Ectodermal cell (in vitro differentiated cells): ENCODE data around the gene HIPK2.

ENCODE experiments used
- H3K27ac ChIP-seq: 2 replicates; pipeline ENCODE4 v1.7.0; 2013; ENCODE audit warnings: mild to moderate bottlenecking, low read depth, low read length; ENCODE audit not compliant: insufficient read depth, poor library complexity, severe bottlenecking
- H3K27me3 ChIP-seq: 2 replicates; pipeline ENCODE4 v1.7.0; 2013; ENCODE audit warnings: mild to moderate bottlenecking, low read length; ENCODE audit not compliant: insufficient read depth, control insufficient read depth, poor library complexity, severe bottlenecking
- H3K36me3 ChIP-seq: one replicate; pipeline ENCODE4 v1.7.0; 2013; ENCODE audit warnings: low read length; ENCODE audit not compliant: control insufficient read depth, insufficient read depth
- H3K4me1 ChIP-seq: one replicate; pipeline ENCODE4 v1.7.0; 2013; ENCODE audit warnings: low read length; ENCODE audit not compliant: control insufficient read depth, insufficient read depth
- H3K4me3 ChIP-seq: 2 replicates; pipeline ENCODE4 v1.7.0; 2013; ENCODE audit warnings: low read depth, low read length, control low read depth; ENCODE audit not compliant: insufficient read depth
- H3K9me3 ChIP-seq: 2 replicates; pipeline ENCODE4 v1.7.0; 2013; ENCODE audit warnings: mild to moderate bottlenecking, low read length, moderate library complexity; ENCODE audit not compliant: control insufficient read depth
- WGBS, 2 experiments: methylation state at CpG; one replicate each; pipeline ENCODE4 v1.1.7; 2013; ENCODE audit warnings: missing lambda C conversion rate in 2 of 2; 5-methylcytosine and 5-hydroxymethylcytosine counted together

Gene HIPK2

GRCh38 chr7:139745678-139746143 lies 32.1 kb downstream of the HIPK2 start:
- Histone ChIP-seq H3K27me3 (no peaks in the 10 kb centered on the region), H3K36me3 (no peaks in the 10 kb centered on the region), H3K4me3 (no peak overlapping the region), H3K9me3 (no peaks in the 10 kb centered on the region), H3K27ac (no peak overlapping the region), H3K4me1 (peaks cover 25% of the 10 kb centered on the region)
- 23% methylated on average over 6 of the region's 6 CpGs for WGBS, 2 experiments

GRCh38 chr7:139744768-139745677 lies 32.8 kb downstream of the HIPK2 start:
- WGBS, 2 experiments, result 77 to 79% methylated on average over 18 of the region's 18 CpGs
- Histone ChIP-seq H3K4me1 (peaks cover 25% of the 10 kb centered on the region), H3K36me3 (no peaks in the 10 kb centered on the region), H3K9me3 (no peaks in the 10 kb centered on the region), H3K27ac (no peak overlapping the region), H3K27me3 (no peaks in the 10 kb centered on the region), H3K4me3 (no peak overlapping the region)

- peaks cover 25% of the 10 kb centered on the region for H3K4me1 ChIP-seq
- 95 to 98% methylated on average over 10 of the region's 10 CpGs for WGBS, 2 experiments
Observed at GRCh38 chr7:139743967-139744767, 33.6 kb downstream of the HIPK2 start.

GRCh38 chr7:139743267-139743966 lies 34.4 kb downstream of the HIPK2 start:
- Histone ChIP-seq H3K4me3 (no peak overlapping the region), H3K27ac (no peak overlapping the region), H3K4me1 (peaks cover 25% of the 10 kb centered on the region), H3K9me3 (no peaks in the 10 kb centered on the region), H3K27me3 (no peaks in the 10 kb centered on the region), H3K36me3 (no peaks in the 10 kb centered on the region)
- WGBS, 2 experiments, result 94 to 98% methylated on average over 2 of the region's 2 CpGs

More at GRCh38 chr7:139743967-139744767, 33.6 kb downstream of the HIPK2 start:
- Histone ChIP-seq H3K9me3 (no peaks in the 10 kb centered on the region), H3K4me3 (no peak overlapping the region), H3K27me3 (no peaks in the 10 kb centered on the region), H3K36me3 (no peaks in the 10 kb centered on the region), H3K27ac (no peak overlapping the region)

- Histone ChIP-seq H3K9me3 (no peaks in the 10 kb centered on the region), H3K27ac (no peak overlapping the region), H3K4me1 (peaks cover 31% of the 10 kb centered on the region), H3K36me3 (no peaks in the 10 kb centered on the region), H3K4me3 (no peak overlapping the region), H3K27me3 (no peaks in the 10 kb centered on the region)
- WGBS, 2 experiments, result 93 to 99% methylated on average over 6 of the region's 6 CpGs
Observed at GRCh38 chr7:139741789-139742344, 35.9 kb downstream of the HIPK2 start.

- Histone ChIP-seq H3K36me3 (no peaks in the 10 kb centered on the region), H3K27me3 (no peaks in the 10 kb centered on the region), H3K4me1 (peaks cover 26% of the 10 kb centered on the region), H3K9me3 (no peaks in the 10 kb centered on the region), H3K4me3 (no peak overlapping the region), H3K27ac (no peak overlapping the region)
- WGBS, 2 experiments, result 91 to 97% methylated on average over 6 to 7 of the region's 7 CpGs
Observed at GRCh38 chr7:139741239-139741638, 36.6 kb downstream of the HIPK2 start.

GRCh38 chr7:139739863-139740597 lies 37.8 kb downstream of the HIPK2 start:
- Histone ChIP-seq H3K4me1 (peaks cover 16% of the 10 kb centered on the region), H3K4me3 (no peak overlapping the region), H3K27me3 (no peaks in the 10 kb centered on the region), H3K9me3 (no peaks in the 10 kb centered on the region), H3K36me3 (no peaks in the 10 kb centered on the region), H3K27ac (no peak overlapping the region)
- WGBS, 2 experiments, result 95% methylated on average over 17 of the region's 17 CpGs

GRCh38 chr7:139738772-139739171 lies 39.0 kb downstream of the HIPK2 start:
- Histone ChIP-seq H3K4me1 (peaks cover 11% of the 10 kb centered on the region), H3K27me3 (no peaks in the 10 kb centered on the region), H3K36me3 (no peaks in the 10 kb centered on the region), H3K27ac (no peak overlapping the region), H3K4me3 (no peak overlapping the region), H3K9me3 (no peaks in the 10 kb centered on the region)
- WGBS, 2 experiments, result 94 to 95% methylated on average over 3 of the region's 3 CpGs

GRCh38 chr7:139738101-139738489 lies 39.7 kb downstream of the HIPK2 start:
- no peaks in the 10 kb centered on the region for H3K27me3 ChIP-seq
- H3K36me3 ChIP-seq, result no peaks in the 10 kb centered on the region
- WGBS, 2 experiments, result 90 to 95% methylated on average over 6 of the region's 6 CpGs
- peaks cover 11% of the 10 kb centered on the region for H3K4me1 ChIP-seq
- H3K9me3 ChIP-seq, result no peaks in the 10 kb centered on the region
- no peak overlapping the region for H3K4me3 ChIP-seq
- H3K27ac ChIP-seq, result peak overlapping the region; percentile 45
